GM19238 (cell line): ENCODE data around the gene SMAD4.
"Not testable (repeated sequence)": the region's sequence is repeated elsewhere in the genome, so short reads cannot be mapped to it uniquely, and the experiment has no call there.

ENCODE experiments used
- DNase-seq: peaks from one replicate; pipeline ENCODE4 v3.0.0; 2011; ENCODE audit warnings: low spot score; ENCODE audit not compliant: insufficient read length

Gene SMAD4

DNA sequence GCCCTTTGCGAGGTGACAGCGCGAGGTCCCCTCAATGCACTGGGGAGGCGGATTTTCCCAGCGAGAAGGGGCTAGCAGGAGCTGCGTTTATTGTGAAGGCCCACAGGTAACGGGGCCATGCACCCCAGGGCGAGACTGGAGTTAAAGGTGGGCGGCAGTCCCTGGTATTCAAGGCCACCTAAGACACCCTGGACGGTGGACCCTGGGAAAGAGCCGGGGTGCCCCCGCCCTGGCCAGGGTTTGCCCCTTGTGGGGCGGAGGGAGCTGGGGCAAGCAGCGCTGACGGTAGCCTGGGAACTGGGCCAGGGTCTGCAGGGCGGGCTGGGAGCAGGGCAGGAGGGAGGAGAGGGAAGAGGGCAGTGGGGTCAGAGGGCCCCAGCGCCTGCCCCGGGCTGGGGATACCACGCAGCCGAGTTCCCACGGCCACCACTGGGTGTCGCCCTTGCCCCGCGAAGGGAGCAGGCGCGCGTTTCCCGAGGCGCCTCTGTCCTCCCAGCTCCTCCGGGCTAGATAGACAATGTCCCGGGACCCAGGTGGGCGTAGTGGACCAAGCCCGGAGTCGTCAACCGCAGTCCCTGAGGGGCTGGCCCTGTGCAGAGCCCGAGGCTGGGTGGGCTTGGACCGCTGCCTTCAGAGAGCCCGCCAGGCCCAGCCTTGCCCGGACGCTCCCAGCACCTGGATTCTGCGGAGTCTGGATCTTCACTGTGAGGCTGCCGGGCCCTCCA, 80.2 kb downstream of the SMAD4 start:
- DNase-seq: peak; percentile 79

DNA sequence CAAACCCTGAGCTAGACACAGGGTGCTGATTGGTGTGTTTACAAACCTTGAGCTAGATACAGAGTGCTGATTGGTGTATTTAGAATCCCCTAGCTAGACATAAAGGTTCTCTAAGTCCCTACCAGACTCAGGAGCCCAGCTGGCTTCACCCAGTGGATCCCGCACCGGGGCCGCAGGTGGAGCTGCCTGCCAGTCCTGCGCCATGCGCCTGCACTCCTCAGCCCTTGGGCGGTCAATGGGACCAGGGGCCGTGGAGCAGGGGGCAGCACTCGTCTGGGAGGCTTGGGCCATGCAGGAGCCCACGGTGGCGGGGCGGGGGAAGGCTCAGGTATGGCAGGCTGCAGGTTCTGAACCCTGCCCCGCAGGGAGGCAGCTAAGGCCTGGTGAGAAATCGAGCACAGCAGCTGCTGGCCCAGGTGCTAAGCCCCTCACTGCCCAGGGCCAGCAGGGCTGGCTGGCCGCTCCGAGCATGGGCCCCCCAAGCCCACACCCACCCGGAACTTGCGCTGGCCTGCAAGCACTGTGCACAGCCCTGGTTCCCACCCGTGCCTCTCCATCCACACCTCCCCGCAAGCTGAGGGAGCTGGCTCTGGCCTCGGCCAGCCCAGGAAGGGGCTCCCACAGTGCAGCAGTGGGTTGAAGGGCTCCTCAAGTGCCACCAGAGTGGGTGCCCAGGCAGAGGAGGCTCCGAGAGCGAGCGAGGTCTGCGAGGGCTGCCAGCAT, 81.8 kb downstream of the SMAD4 start:
- DNase-seq: not testable (repeated sequence)

DNA sequence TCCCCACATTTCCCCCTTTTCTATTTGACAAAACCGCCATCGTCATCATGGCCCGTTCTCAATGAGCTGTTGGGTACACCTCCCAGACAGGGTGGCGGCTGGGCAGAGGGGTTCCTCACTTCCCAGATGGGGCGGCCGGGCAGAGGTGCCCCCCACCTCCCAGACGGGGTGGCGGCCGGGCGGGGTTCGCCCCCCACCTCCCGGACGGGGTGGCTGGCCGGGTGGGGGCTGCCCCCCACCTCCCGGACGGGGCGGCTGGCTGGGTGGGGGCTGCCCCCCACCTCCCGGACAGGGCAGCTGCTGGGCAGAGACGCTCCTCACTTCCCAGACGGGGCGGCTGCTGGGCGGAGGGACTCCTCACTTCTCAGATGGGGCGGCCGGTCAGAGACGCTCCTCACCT, 87.0 kb downstream of the SMAD4 start:
- not testable (repeated sequence) for DNase-seq

GRCh38 chr18:51119561-51119960, 89.5 kb downstream of the SMAD4 start:
- DNase-seq: not testable (repeated sequence)

DNA sequence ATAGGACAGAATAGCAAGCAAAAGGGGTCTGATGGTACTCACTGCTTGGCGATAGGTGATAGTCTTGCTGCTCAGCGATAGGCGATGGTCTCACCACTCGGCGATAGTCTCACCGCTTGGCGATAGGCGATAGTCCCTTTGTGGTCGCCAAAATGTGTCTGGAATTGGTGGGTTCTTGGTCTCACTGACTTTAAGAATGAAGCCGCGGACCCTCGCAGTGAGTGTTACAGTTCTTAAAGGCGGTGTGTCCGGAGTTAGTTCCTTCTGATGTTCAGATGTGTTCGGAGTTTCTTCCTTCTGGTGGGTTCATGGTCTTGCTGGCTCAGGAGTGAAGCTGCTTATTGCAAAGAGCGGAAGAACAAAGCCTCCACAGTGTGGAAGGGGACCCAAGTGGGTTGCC, 90.0 kb downstream of the SMAD4 start:
- not testable (repeated sequence) for DNase-seq

GRCh38 chr18:51120809-51121596, 91.0 kb downstream of the SMAD4 start:
- no peak for DNase-seq

GRCh38 chr18:51121597-51121857, 91.5 kb downstream of the SMAD4 start:
- DNase-seq: no peak

GRCh38 chr18:51122266-51123045, 92.4 kb downstream of the SMAD4 start:
- DNase-seq: no peak

GRCh38 chr18:51123046-51123395, 93.0 kb downstream of the SMAD4 start:
- no peak for DNase-seq

- DNase-seq: no peak
These were observed 93.5 kb downstream of the SMAD4 start for GRCh38 chr18:51123481-51123880.

DNA sequence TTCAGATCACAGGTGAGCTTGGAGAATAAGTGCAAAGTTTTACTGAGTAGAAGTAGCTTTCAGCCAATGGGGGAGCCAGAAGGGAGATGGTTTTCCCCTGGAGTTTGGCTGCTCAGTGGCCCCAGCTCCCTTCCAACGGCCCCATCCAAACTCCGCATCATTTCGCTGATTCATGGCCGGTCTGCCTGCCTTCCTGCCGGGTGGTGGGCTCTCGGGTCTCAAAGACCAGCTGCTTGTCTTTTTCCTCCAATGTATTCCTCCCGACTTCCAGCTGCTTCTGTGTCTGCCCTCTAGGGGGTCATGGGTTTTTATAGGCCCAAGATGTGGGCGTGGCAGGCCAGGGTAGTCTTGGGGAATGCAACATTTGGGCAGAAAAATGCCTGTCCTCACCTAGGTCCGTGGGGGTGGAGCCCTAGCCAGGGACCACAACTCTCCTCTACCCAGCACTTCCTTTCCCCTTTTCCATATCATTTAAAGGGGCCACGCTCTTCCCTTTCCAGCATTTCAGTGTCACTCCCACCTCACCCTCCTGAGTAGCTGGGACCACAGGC, 94.0 kb downstream of the SMAD4 start:
- no peak for DNase-seq

GRCh38 chr18:51125976-51126375, 96.0 kb downstream of the SMAD4 start:
- no peak for DNase-seq

GRCh38 chr18:51127664-51128063, 97.7 kb downstream of the SMAD4 start:
- no peak for DNase-seq

GRCh38 chr18:51128533-51128932, 98.5 kb downstream of the SMAD4 start:
- DNase-seq: no peak

DNA sequence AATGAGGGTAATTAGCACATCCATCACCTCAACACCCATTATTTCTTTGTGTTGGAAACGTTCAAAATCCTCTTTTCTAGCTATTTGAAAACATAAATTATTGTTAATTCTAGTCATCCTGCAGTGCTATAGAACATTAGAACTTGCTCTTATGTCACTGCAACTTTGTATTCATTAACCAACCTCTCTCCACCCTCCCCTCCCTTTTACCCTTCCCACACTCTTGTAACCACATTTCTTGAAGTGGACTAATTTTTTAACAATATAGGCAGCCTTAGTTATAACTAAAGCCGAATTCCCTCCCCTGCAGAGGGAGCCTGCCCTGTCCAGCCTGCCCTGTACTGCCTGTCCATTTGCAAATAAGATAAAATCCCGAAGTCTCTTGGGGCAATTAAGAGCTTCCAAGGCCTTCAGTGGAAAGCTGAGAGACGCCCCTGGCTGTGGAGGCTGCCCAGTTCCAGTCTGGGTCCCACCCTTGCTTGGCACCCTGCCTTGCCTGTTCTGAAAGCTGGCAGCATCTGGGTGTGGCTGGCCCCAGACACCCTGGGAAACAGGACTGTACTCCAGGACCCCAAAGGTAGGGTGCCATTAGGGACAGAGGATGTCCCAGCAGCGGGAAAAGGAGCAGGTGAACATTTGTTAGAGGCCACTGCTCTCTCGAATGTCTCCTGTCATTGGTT, 102.4 kb downstream of the SMAD4 start:
- DNase-seq: no peak

GRCh38 chr18:51133580-51134160, 103.7 kb downstream of the SMAD4 start:
- no peak for DNase-seq
